ENCODE measurements around the gene SYTL3. TPM values are rescaled to one million over a fixed set of nuclear protein-coding genes. Genes with fewer than 3 reads are reported as not detected.
A peak's percentile ranks its signal among the peaks of the same experiment; 100 is the strongest.
"Not testable (repeated sequence)": the region's sequence is repeated elsewhere in the genome, so short reads cannot be mapped to it uniquely, and the experiment has no call there.

SYTL3 gene
- total and polyA plus RNA-seq, 2 experiments from 2014 or later = 9.9 to 11.4 TPM

- no peaks in the 10 kb centered on the region for H3K36me3 ChIP-seq
- DNase-seq (ENCODE audit: low read depth in 1 of 2, low spot score in 1 of 2) = no peak
- no peak for TF ChIP-seq CTCF (IDR thresholded peaks at IDR 0.05; ENCODE audit: low read depth, low read length)
- H3K27ac ChIP-seq = peak overlapping the region; percentile 99
- no peak overlapping the region for H3K4me3 ChIP-seq
- H3K4me1 ChIP-seq (ENCODE audit: low read depth) = peaks cover 46% of the 10 kb centered on the region
- no peaks in the 10 kb centered on the region for H3K27me3 ChIP-seq
- H3K9me3 ChIP-seq (ENCODE audit: low read depth) = no peaks in the 10 kb centered on the region
These were observed 38.8 kb upstream of the SYTL3 start for GRCh38 chr6:158611039-158611438.

DNA sequence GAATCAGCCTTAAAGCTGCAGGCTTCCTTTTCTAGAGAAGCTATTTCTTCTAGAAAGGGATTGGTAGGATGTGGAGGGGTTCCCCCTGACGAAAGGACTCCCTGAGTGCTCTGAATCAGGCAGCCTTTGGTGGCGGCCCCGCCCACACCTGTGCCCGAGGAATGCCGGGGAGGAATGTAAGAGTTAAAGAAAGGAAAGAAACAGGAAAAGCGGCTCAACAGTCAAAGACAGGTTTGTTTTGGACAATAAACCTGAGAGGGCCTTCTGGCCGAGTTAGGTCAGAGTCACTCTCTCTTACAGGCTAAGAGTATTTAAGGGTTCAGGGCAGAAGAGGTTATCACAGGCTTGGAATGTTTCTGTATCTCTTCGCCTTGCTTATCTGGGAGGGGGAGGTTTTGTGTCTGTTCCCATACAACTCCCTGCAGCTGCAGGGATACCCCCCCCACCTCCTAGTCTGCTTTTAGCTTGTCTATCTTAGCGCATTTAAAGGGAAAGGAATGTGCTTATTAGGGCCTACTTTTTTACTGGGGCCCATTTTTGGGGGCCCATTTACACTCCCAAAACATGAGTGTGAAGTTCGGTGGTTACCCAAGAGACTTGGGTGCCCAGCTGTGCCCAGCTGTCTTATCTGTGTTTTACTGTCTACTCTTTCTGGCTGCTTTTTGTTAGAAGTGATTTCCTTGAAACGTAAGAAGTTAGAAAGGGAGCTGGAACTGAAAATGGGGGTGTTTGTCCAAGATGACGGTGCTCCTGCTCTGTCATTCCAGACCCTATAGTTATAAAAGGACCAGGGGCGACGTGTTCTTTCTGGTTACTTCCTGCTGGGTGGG lies 38.1 kb upstream of the SYTL3 start:
- TF ChIP-seq CTCF (IDR thresholded peaks at IDR 0.05; ENCODE audit: low read depth, low read length) = no peak
- H3K27me3 ChIP-seq = no peaks in the 10 kb centered on the region
- H3K9me3 ChIP-seq (ENCODE audit: low read depth) = no peaks in the 10 kb centered on the region
- H3K36me3 ChIP-seq = no peaks in the 10 kb centered on the region
- no peak overlapping the region for H3K4me3 ChIP-seq
- peak; percentile 41 to 74 for DNase-seq (ENCODE audit: low read depth in 1 of 2, low spot score in 1 of 2)
- H3K4me1 ChIP-seq (ENCODE audit: low read depth) = peaks cover 46% of the 10 kb centered on the region
- peak overlapping the region; percentile 99 for H3K27ac ChIP-seq

- peaks cover 43% of the 10 kb centered on the region for H3K4me1 ChIP-seq (ENCODE audit: low read depth)
- DNase-seq (ENCODE audit: low read depth in 1 of 2, low spot score in 1 of 2); H3K4me3 ChIP-seq; H3K9me3 ChIP-seq (ENCODE audit: low read depth); H3K36me3 ChIP-seq; H3K27me3 ChIP-seq: not testable (repeated sequence)
- H3K27ac ChIP-seq = peak overlapping the region; percentile 99
These were observed 35.2 kb upstream of the SYTL3 start for GRCh38 chr6:158614606-158615005.

DNA sequence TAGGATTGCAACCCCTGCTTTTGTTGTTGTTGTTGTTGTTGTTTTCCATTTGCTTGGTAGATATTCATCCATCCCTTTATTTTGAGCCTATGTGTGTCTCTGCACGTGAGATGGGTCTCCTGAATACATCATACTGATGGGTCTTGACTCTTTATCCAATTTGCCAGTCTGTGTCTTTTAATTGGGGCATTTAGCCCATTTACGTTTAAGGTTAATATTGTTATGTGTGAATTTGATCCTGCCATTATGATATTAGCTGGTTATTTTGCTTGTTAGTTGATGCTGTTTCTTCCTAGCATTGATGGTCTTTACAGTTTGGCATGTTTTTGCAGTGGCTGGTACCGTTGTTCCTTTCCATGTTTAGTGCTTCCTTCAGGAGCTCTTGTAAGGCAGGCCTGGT lies 31.6 kb upstream of the SYTL3 start:
- H3K9me3 ChIP-seq (ENCODE audit: low read depth); H3K27me3 ChIP-seq; DNase-seq (ENCODE audit: low read depth in 1 of 2, low spot score in 1 of 2); H3K4me3 ChIP-seq; H3K27ac ChIP-seq; H3K36me3 ChIP-seq: not testable (repeated sequence)
- peaks cover 17% of the 10 kb centered on the region for H3K4me1 ChIP-seq (ENCODE audit: low read depth)

GRCh38 chr6:158619922-158620801 lies 29.7 kb upstream of the SYTL3 start:
- no peaks in the 10 kb centered on the region for H3K9me3 ChIP-seq (ENCODE audit: low read depth)
- peaks cover 9% of the 10 kb centered on the region for H3K4me1 ChIP-seq (ENCODE audit: low read depth)
- DNase-seq (ENCODE audit: low read depth in 1 of 2, low spot score in 1 of 2) = peak in 1 of 2 donors; percentile 12
- H3K4me3 ChIP-seq = no peak overlapping the region
- no peak for TF ChIP-seq CTCF (IDR thresholded peaks at IDR 0.05; ENCODE audit: low read depth, low read length)
- H3K27me3 ChIP-seq = no peaks in the 10 kb centered on the region
- H3K27ac ChIP-seq = peak overlapping the region; percentile 74
- peaks cover 4% of the 10 kb centered on the region for H3K36me3 ChIP-seq

DNA sequence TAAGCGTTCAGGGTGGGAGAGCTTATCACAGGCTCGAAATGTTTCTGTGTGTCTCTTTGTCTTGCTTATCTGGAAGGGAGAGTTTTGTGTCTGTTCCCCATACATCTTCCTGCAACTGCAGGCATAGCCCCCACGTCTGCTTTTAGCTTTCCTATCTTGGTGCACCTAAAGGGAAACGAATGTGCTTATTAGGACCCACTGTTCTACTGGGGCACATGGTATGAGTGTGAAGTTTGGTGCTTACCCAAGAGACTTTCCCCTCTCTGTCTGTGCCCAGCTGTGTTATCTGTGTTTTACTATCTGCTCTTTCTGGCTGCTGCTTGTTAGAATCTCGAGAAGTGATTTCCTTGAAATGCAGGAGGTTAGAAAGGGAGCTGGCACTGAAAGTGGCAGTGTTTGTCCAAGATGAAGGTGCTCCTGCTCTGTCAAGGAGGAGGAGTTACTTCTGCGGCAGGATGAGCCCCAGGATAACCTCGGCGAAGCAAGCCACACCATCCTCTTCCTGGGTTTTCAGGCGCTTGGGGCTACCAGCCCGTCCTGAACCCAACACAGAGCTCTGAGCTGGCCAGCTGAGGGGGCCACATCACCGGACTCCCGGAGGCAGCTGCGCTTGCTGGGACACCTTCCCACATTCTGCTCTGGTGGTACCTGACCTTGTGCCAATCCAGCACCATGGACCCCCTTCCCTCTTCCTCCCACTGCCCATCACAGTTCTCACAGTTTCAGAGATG lies 28.7 kb upstream of the SYTL3 start:
- TF ChIP-seq CTCF (IDR thresholded peaks at IDR 0.05; ENCODE audit: low read depth, low read length) = no peak
- H3K27ac ChIP-seq = peak overlapping the region; percentile 74

More for the DNA sequence above, 28.7 kb upstream of the SYTL3 start:
- H3K36me3 ChIP-seq = peaks cover 4% of the 10 kb centered on the region
- no peaks in the 10 kb centered on the region for H3K9me3 ChIP-seq (ENCODE audit: low read depth)
- H3K27me3 ChIP-seq = no peaks in the 10 kb centered on the region
- H3K4me1 ChIP-seq (ENCODE audit: low read depth) = peaks cover 9% of the 10 kb centered on the region
- no peak overlapping the region for H3K4me3 ChIP-seq
- DNase-seq (ENCODE audit: low read depth in 1 of 2, low spot score in 1 of 2) = no peak
